EL (cell line): ENCODE results near the gene GDF3.
"Not testable (repeated sequence)": the region's sequence is repeated elsewhere in the genome, so short reads cannot be mapped to it uniquely, and the experiment has no call there.

Experiments used
- DNase-seq: peaks from one replicate; pipeline ENCODE4 v3.0.0-alpha.2; 2016

GDF3 gene

GRCh38 chr12:7695566-7696197 lies at the start of gene GDF3:
Gene GDF3 (minus strand): TSS chr12:7695775. CDS start chr12:7695728, 47 bp downstream.
- peak; percentile 22 for DNase-seq

- no peak for DNase-seq
Observed at GRCh38 chr12:7732993-7733392, 37.4 kb upstream of the GDF3 start.

- DNase-seq: peak; percentile 21
Observed at GRCh38 chr12:7731486-7731885, 35.9 kb upstream of the GDF3 start.

GRCh38 chr12:7730984-7731383 lies 35.4 kb upstream of the GDF3 start:
- DNase-seq: not testable (repeated sequence)

- DNase-seq: peak; percentile 74
Observed at GRCh38 chr12:7729746-7730145, 34.2 kb upstream of the GDF3 start.

- no peak for DNase-seq
Observed at GRCh38 chr12:7723926-7724325, 28.4 kb upstream of the GDF3 start.

- DNase-seq: no peak
Observed at GRCh38 chr12:7719946-7720730, 24.6 kb upstream of the GDF3 start.

GRCh38 chr12:7716381-7716780 lies 20.8 kb upstream of the GDF3 start:
- DNase-seq: peak; percentile 19

- DNase-seq: no peak
Observed at GRCh38 chr12:7712841-7713442, 17.4 kb upstream of the GDF3 start.

- DNase-seq: no peak
Observed at GRCh38 chr12:7711133-7711532, 15.6 kb upstream of the GDF3 start, which contains the start of gene DPPA3. Gene DPPA3 (plus strand): TSS chr12:7711433. CDS start chr12:7711571, 138 bp downstream.

GRCh38 chr12:7709969-7710675 lies 14.5 kb upstream of the GDF3 start:
- DNase-seq: no peak

GRCh38 chr12:7705846-7706245 lies 10.3 kb upstream of the GDF3 start:
- no peak for DNase-seq

GRCh38 chr12:7695237-7695560 lies 376 bp downstream of the GDF3 start:
- DNase-seq: no peak

GRCh38 chr12:7694556-7695236 lies 879 bp downstream of the GDF3 start:
- DNase-seq: no peak

GRCh38 chr12:7693793-7694192 lies 1.8 kb downstream of the GDF3 start:
- DNase-seq: no peak

GRCh38 chr12:7681535-7681934 lies 14.0 kb downstream of the GDF3 start:
- no peak for DNase-seq

- DNase-seq: no peak
Observed at GRCh38 chr12:7679251-7680045, 16.1 kb downstream of the GDF3 start.

GRCh38 chr12:7678744-7679143 lies 16.8 kb downstream of the GDF3 start:
- DNase-seq: no peak

- DNase-seq: peak; percentile 49
Observed at GRCh38 chr12:7677432-7677888, 18.1 kb downstream of the GDF3 start.

- DNase-seq: not testable (repeated sequence)
Observed at GRCh38 chr12:7675455-7675854, 20.1 kb downstream of the GDF3 start.

GRCh38 chr12:7668171-7668570 lies 27.4 kb downstream of the GDF3 start:
- no peak for DNase-seq

- peak; percentile 18 for DNase-seq
Observed at GRCh38 chr12:7667125-7667524, 28.4 kb downstream of the GDF3 start.
